Measurements from ENCODE around the gene CASP2. TPM values are rescaled to one million over a fixed set of nuclear protein-coding genes. Genes with fewer than 3 reads are reported as not detected.

CASP2 gene
- total RNA-seq, 1 experiment from 2014 or later: 64.1 TPM

DNA sequence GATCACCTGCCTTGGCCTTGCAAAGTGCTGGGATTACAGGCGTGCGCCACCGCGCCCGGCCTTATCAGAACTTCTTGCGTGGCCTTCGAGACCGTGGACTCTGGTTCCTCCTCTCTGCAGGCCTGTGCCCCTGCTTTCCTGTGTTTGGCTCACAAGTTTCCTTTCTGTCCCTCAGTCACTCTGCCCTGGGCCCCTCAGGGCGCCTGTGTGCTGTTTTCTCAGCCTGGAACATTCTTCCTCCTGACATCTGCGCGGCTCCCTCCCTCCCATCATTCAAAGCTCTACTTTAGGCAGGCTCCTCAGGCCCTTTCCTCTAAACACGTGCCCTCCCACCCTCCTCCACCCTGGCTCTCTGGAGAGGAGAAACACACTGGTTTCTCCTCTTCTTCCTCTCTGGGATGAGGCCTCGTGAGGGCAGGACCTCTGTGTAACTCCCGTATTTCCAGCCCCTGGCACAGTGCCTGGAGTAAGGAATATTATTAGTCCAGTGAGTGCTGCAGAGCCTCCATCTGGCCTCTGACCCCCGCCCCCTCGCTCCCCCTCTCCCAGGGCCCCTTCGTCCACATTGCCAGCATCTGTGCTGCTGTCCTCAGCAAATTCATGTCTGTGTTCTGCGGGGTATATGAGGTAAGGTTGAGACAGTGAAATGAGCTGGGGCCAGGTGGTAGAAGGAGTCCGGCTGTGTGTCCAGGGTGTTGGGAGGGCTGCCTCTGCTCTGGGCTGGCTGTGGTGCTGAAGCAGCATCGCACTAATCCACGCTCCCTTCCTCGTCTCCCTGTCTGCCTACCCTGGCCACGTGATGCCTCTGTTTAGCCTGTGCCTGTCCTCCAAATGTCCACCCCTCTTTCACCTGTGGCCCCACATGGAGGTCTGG is 34.8 kb downstream of the CASP2 start:
- Histone ChIP-seq H2AFZ (ENCODE audit: low read depth, low read length, poor library complexity, severe bottlenecking) (no peak overlapping the region), H3K4me3 (replicated peaks in 1 of 2; ENCODE audit: low read depth in 1 of 2, low read length in 2 of 2) (no peak overlapping the region), H3K27ac (ENCODE audit: low read depth, low read length) (no peak overlapping the region), H3K9me3 (ENCODE audit: control insufficient read depth in 1 of 2, insufficient read depth in 1 of 2, low read depth in 1 of 2, low read length in 2 of 2) (no peaks in the 10 kb centered on the region), H3K9me2 (ENCODE audit: insufficient read depth) (no peaks in the 10 kb centered on the region), H3K9ac (ENCODE audit: low read length) (no peak overlapping the region), H3K27me3 (ENCODE audit: insufficient read depth, low read length) (no peaks in the 10 kb centered on the region), H3K36me3 (ENCODE audit: control insufficient read depth in 1 of 2, insufficient read depth in 2 of 2, low read length in 2 of 2) (no peaks in the 10 kb centered on the region), H3K4me1 (ENCODE audit: control insufficient read depth in 1 of 2, insufficient read depth in 2 of 2, low read length in 2 of 2) (no peaks in the 10 kb centered on the region), H3K79me2 (ENCODE audit: insufficient read depth, low read length) (no peaks in the 10 kb centered on the region), H4K20me1 (ENCODE audit: insufficient read depth) (no peaks in the 10 kb centered on the region), H3K4me2 (ENCODE audit: low read length) (no peak overlapping the region)
- no TSS peak for BruUV-seq (replicated peaks)
- ATAC-seq (no peak), DNase-seq (ENCODE audit: low read depth, low spot score) (no peak)
- ChIA-PET RAD21 (ENCODE audit: low non-redundant PET in 1 of 2, low total read pairs in 2 of 2, uncharacterized antibody in 2 of 2, unreplicated experiment in 2 of 2) (no interaction called here), POLR2A (no interaction called here), CTCF (interaction anchor here (0.6 kb wide), 1 partner anchor 96 kb away, joined by 4 read pairs; no protein-coding TSS in a partner anchor)
- intact Hi-C loops (cut with micrococcal nuclease): no loop called here
- TF ChIP-seq, protein P1, sequence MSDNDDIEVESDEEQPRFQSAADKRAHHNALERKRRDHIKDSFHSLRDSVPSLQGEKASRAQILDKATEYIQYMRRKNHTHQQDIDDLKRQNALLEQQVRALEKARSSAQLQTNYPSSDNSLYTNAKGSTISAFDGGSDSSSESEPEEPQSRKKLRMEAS (IDR thresholded peaks at IDR 0.05): no peak
- TF ChIP-seq SP1 (IDR thresholded peaks at IDR 0.05; ENCODE audit: low read depth): no peak
- no peak for TF ChIP-seq ZNF274 (IDR thresholded peaks at IDR 0.05; ENCODE audit: low read depth, low read length)
- no peak for TF ChIP-seq FOSL1 (IDR thresholded peaks at IDR 0.05; ENCODE audit: low read depth)
- no peak for TF ChIP-seq ELF1 (IDR thresholded peaks at IDR 0.05; ENCODE audit: borderline replicate concordance, low read depth)
- TF ChIP-seq, protein P2, sequence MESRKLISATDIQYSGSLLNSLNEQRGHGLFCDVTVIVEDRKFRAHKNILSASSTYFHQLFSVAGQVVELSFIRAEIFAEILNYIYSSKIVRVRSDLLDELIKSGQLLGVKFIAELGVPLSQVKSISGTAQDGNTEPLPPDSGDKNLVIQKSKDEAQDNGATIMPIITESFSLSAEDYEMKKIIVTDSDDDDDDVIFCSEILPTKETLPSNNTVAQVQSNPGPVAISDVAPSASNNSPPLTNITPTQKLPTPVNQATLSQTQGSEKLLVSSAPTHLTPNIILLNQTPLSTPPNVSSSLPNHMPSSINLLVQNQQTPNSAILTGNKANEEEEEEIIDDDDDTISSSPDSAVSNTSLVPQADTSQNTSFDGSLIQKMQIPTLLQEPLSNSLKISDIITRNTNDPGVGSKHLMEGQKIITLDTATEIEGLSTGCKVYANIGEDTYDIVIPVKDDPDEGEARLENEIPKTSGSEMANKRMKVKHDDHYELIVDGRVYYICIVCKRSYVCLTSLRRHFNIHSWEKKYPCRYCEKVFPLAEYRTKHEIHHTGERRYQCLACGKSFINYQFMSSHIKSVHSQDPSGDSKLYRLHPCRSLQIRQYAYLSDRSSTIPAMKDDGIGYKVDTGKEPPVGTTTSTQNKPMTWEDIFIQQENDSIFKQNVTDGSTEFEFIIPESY (IDR thresholded peaks at IDR 0.05; ENCODE audit: extremely low read depth, insufficient replicate concordance, low read length): no peak
- no peak for TF ChIP-seq SIN3A (IDR thresholded peaks at IDR 0.05; ENCODE audit: low read depth)
- no peak for TF ChIP-seq RAD21 (IDR thresholded peaks at IDR 0.05; ENCODE audit: low read depth)
- no peak for TF ChIP-seq ZFX (IDR thresholded peaks at IDR 0.05)
- TF ChIP-seq TCF7L2 (IDR thresholded peaks at IDR 0.05; ENCODE audit: borderline replicate concordance, extremely low read depth, insufficient read depth, insufficient read length): no peak
- TF ChIP-seq SRF (IDR thresholded peaks at IDR 0.05; ENCODE audit: low read depth): no peak
- no peak for TF ChIP-seq CEBPB (IDR thresholded peaks at IDR 0.05; ENCODE audit: low read depth)
- TF ChIP-seq EZH2phosphoT487 (IDR thresholded peaks at IDR 0.05; ENCODE audit: borderline replicate concordance): no peak
- no peak for TF ChIP-seq CBX3 (IDR thresholded peaks at IDR 0.05; ENCODE audit: low read depth)
- TF ChIP-seq POLR2A (IDR thresholded peaks at IDR 0.05; ENCODE audit: borderline replicate concordance, extremely low read depth, insufficient read depth, insufficient read length): no peak

Data from HCT116 (cell line).